HEK293T (cell line): Measurements from ENCODE around the gene NHSL2.

Experiments
- CTCF ChIA-PET: fragments of 350-600 bp; formaldehyde crosslinking; extraction: SDS; loops from one replicate; lab custom pipeline; 2021; ENCODE audit warnings: antibody characterized with exemption, inconsistent platforms; lab: Yijun Ruan, JAX
- POLR2A ChIA-PET: fragments of 350-600 bp; formaldehyde crosslinking; extraction: SDS; loops from one replicate; lab custom pipeline; 2020; ENCODE audit warnings: antibody characterized with exemption, inconsistent platforms; lab: Yijun Ruan, JAX
- DNase-seq: peaks from one replicate; pipeline ENCODE4 v3.0.0; 2012; ENCODE audit warnings: mixed read lengths; ENCODE audit errors: extremely low spot score
- ARNT ChIP-seq: fragments of 450-650 bp; IDR thresholded peaks from 2 replicates; pipeline ENCODE4 v1.6.1; 2017; ENCODE audit warnings: mild to moderate bottlenecking
- BHLHE40 ChIP-seq: fragments of 450-650 bp; IDR thresholded peaks from 2 replicates; pipeline ENCODE4 v1.6.1; 2016; ENCODE audit warnings: mild to moderate bottlenecking, moderate library complexity, borderline replicate concordance
- CTBP1 ChIP-seq: fragments of 450-650 bp; IDR thresholded peaks from 2 replicates; pipeline ENCODE4 v1.6.1; 2016; ENCODE audit warnings: borderline replicate concordance
- ELF4 ChIP-seq: fragments of 450-650 bp; IDR thresholded peaks from 2 replicates; pipeline ENCODE4 v1.6.1; 2017; ENCODE audit warnings: antibody characterized with exemption
- FOXA1 ChIP-seq: fragments of 450-650 bp; IDR thresholded peaks from 2 replicates; pipeline ENCODE4 v1.6.1; 2016; ENCODE audit warnings: mild to moderate bottlenecking
- FOXK2 ChIP-seq: fragments of 450-650 bp; IDR thresholded peaks from 2 replicates; pipeline ENCODE4 v1.6.1; 2016; ENCODE audit warnings: mild to moderate bottlenecking
- FOXM1 ChIP-seq: fragments of 450-650 bp; IDR thresholded peaks from 2 replicates; pipeline ENCODE4 v1.6.1; 2017; ENCODE audit warnings: mild to moderate bottlenecking, borderline replicate concordance
- HDGF ChIP-seq: fragments of 450-650 bp; IDR thresholded peaks from 2 replicates; pipeline ENCODE4 v1.6.1; 2017; ENCODE audit warnings: antibody characterized with exemption, borderline replicate concordance
- L3MBTL2 ChIP-seq: fragments of 450-650 bp; conservative IDR thresholded peaks from 2 replicates; pipeline ENCODE4 v1.6.1; 2016; ENCODE audit warnings: mild to moderate bottlenecking
- LEF1 ChIP-seq: fragments of 450-650 bp; IDR thresholded peaks from 2 replicates; pipeline ENCODE4 v1.6.1; 2017; ENCODE audit warnings: mild to moderate bottlenecking, borderline replicate concordance
- NFRKB ChIP-seq: fragments of 450-650 bp; IDR thresholded peaks from 2 replicates; pipeline ENCODE4 v1.6.1; 2016; ENCODE audit warnings: mild to moderate bottlenecking, moderate library complexity
- SP1 ChIP-seq: fragments of 450-650 bp; IDR thresholded peaks from 2 replicates; pipeline ENCODE4 v1.6.1; 2017
- SUZ12 ChIP-seq: fragments of 450-650 bp; IDR thresholded peaks from 2 replicates; pipeline ENCODE4 v1.6.1; 2016; ENCODE audit warnings: mild to moderate bottlenecking
- TARDBP ChIP-seq: fragments of 450-650 bp; IDR thresholded peaks from 2 replicates; pipeline ENCODE4 v1.6.1; 2016
- ZNF384 ChIP-seq: fragments of 450-650 bp; IDR thresholded peaks from 2 replicates; pipeline ENCODE4 v1.6.1; 2016
- TF ChIP-seq, protein P1 (sequence below): fragments of 450-650 bp; IDR thresholded peaks from 2 replicates; pipeline ENCODE4 v1.6.1; 2016

The NHSL2 gene

DNA sequence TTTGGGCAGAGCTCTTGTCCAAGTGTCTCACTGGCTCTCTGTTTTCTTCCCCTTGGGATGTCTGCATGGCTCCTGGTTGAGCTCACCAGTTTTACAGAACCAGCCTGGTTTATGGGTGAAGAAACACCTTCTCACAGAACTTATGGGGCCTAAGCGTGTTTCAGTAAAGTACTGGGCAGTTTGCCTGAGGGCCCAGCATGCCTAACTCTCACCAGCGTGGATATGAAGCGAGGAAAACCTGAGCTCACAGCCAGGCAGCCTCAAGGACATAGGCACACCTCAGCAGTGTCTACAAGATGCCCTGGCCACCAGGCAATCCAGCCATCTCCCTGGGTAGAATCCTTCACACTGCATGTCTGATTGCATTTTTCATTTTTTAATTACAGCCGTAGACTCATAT, 9.2 kb downstream of the NHSL2 start:
- no peak for DNase-seq
- no peak for TF ChIP-seq SP1
- TF ChIP-seq, protein P1, sequence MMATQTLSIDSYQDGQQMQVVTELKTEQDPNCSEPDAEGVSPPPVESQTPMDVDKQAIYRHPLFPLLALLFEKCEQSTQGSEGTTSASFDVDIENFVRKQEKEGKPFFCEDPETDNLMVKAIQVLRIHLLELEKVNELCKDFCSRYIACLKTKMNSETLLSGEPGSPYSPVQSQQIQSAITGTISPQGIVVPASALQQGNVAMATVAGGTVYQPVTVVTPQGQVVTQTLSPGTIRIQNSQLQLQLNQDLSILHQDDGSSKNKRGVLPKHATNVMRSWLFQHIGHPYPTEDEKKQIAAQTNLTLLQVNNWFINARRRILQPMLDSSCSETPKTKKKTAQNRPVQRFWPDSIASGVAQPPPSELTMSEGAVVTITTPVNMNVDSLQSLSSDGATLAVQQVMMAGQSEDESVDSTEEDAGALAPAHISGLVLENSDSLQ: no peak
- no peak for TF ChIP-seq SUZ12
- no peak for TF ChIP-seq L3MBTL2
- TF ChIP-seq TARDBP: no peak
- TF ChIP-seq FOXK2: no peak
- TF ChIP-seq ARNT: no peak
- no peak for TF ChIP-seq LEF1
- TF ChIP-seq BHLHE40: no peak
- no peak for TF ChIP-seq ZNF384
- TF ChIP-seq FOXA1: no peak
- no peak for TF ChIP-seq ELF4
- no peak for TF ChIP-seq FOXM1
- TF ChIP-seq NFRKB: no peak
- no peak for TF ChIP-seq CTBP1
- no peak for TF ChIP-seq HDGF
- POLR2A ChIA-PET: no interaction called here
- CTCF ChIA-PET: no interaction called here

DNA sequence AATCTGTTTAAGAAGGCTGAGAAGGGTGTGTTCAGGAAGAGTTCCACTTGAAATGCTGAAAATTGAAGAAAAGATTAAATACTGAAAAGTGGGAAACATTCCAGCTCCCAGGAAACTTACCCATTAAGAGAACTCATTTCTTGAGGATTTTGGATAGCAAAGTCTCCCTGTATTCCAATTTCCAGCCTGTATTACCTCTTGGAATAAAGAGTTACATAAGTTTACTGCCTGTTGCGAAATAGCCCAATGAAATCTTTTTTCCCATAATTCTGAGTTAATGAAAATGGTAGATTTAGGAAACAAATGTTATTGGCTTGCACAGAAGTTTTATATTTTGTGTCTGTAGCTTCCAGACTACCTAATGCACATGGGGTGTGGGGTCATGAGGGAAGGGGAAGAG, 12.0 kb downstream of the NHSL2 start:
- TF ChIP-seq HDGF: no peak
- CTCF ChIA-PET: interaction anchor here (1.4 kb wide), 1 partner anchor 8 kb away, joined by 4 read pairs; no protein-coding TSS in a partner anchor
- DNase-seq: no peak
- POLR2A ChIA-PET: no interaction called here

DNA sequence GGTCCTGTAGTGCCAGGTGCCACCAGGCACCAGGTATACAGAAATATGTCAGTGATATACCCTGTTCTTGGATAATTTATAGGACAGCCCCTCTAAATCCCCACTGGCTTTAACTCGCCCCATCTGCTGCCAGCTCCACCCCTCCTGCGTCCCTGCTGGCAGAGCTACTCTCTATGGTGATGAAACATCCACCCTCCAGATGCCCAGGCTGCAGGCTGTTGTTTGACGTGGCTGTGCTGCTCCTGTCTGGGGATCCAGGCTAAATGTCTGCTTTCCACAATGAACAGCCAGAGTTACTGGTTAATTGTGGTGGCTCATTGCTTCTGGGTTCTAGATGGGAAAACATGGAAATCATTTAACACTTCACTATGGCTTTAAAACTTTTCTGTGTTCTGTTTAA, 12.9 kb downstream of the NHSL2 start:
- DNase-seq: no peak
- TF ChIP-seq FOXK2 (no peak), LEF1 (no peak), L3MBTL2 (no peak), HDGF (no peak)
- ChIA-PET POLR2A (no interaction called here), CTCF (interaction anchor here (1.4 kb wide), 1 partner anchor 9 kb away, joined by 4 read pairs; no protein-coding TSS in a partner anchor)

DNA sequence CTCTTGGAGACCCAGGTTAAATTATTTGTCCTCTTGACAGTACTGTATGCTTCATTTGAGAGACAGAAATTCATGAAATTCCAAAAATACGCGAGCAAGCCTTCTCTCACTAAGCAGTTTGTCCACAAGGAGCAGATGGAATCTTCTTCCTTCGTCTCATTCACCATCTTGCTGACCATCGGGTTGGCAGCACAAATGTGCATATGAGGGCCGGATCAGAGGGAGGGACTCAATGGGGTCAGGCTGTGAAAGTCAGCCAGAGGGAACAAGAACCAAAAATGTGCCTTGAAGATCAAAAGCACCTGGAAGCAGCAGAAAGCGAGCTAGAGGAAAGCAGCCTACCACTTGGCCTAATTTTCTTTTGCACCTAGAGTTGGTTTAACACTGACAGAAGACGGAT, 16.4 kb downstream of the NHSL2 start:
- ChIA-PET CTCF (no interaction called here), POLR2A (no interaction called here)
- TF ChIP-seq, protein P1: no peak
- TF ChIP-seq SUZ12: no peak
- TF ChIP-seq CTBP1: no peak
- TF ChIP-seq FOXM1: no peak
- TF ChIP-seq FOXK2: no peak
- TF ChIP-seq HDGF: no peak
- no peak for TF ChIP-seq SP1
- TF ChIP-seq NFRKB: no peak
- TF ChIP-seq BHLHE40: no peak
- no peak for TF ChIP-seq ELF4
- TF ChIP-seq FOXA1: no peak
- TF ChIP-seq ARNT: no peak
- TF ChIP-seq TARDBP: no peak
- TF ChIP-seq ZNF384: no peak
- no peak for TF ChIP-seq LEF1
- no peak for TF ChIP-seq L3MBTL2
- DNase-seq: no peak

DNA sequence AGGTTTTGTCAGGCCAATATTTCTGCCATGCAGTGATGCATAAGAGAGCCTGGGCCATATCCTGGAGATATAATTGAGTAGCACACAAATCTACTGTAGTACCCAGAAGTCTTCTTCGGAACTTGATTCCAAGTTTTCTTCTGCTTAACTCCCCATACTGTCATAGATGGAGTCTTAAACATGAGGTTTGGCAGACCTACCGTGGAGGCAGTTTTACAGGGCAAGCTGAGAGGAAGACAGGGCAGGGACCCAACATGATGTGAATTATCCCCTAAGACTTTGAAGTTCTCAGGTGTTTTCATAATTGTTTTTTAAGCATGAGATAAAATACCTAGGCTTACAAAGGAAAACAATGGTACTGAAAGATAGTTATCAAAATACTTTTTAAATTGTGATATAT, 18.2 kb downstream of the NHSL2 start:
- no peak for DNase-seq
- TF ChIP-seq ZNF384 (no peak), HDGF (no peak), SUZ12 (no peak), FOXK2 (no peak), NFRKB (no peak), FOXA1 (no peak)
- ChIA-PET CTCF (no interaction called here), POLR2A (no interaction called here)

DNA sequence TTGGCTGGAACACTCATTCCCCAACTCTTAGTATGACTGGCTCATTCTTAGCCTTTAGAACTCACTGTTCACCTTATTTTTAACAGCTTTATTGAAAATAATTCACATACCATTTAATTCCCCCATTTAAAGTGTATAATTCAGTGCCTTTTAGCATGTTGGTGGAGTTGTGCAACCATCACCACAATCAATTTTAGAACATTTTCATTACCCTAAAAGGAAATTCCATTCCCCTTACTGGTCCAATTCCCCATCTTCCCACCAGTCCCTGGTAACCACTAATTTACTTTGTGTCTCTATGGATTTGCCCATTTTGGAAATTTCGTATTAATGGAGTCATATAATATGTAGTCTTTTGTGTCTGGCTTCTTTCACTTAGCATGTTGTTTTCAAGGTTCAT, 19.7 kb downstream of the NHSL2 start:
- DNase-seq: no peak
- ChIA-PET POLR2A (no interaction called here), CTCF (no interaction called here)
- TF ChIP-seq ARNT (no peak), SUZ12 (no peak), LEF1 (no peak), FOXM1 (no peak), TARDBP (no peak), NFRKB (no peak), CTBP1 (no peak)

DNA sequence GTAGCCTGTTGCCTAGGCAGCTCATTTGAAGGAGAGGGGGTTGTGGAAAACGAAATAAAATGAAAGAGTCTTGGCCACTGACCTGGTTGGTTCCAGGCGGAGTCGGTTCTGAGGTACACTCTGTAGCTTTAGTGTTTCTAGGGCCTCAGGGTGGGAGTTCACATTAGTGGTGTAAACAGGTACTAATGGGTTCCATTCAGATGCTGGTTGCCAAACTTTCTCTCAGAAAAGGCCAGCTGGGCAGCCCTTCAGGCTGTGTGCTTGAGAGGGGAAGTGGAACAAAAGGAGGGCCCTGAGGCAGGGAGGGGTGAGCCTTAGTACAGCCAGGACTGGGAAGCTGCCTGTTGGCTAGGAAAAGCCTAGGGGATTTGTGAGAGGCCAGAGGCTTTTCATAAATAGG, 24.8 kb downstream of the NHSL2 start:
- ChIA-PET POLR2A (no interaction called here), CTCF (no interaction called here)
- DNase-seq: no peak
- TF ChIP-seq ARNT (no peak), ZNF384 (no peak), FOXK2 (no peak), FOXM1 (no peak), HDGF (no peak), SUZ12 (no peak), FOXA1 (no peak), ELF4 (no peak), SP1 (no peak), BHLHE40 (no peak), LEF1 (no peak), TARDBP (no peak), CTBP1 (no peak), L3MBTL2 (no peak), NFRKB (no peak)
- TF ChIP-seq, protein P1: no peak
